Coronary artery (tissue), 2 donors: ENCODE data around the gene THADA.
"Not testable (repeated sequence)": the region's sequence is repeated elsewhere in the genome, so short reads cannot be mapped to it uniquely, and the experiment has no call there.

Source experiments
- DNase-seq: peaks from one replicate; pipeline ENCODE4 v3.0.0-alpha.2; 2017; ENCODE audit warnings: low spot score
- H3K27ac ChIP-seq, 2 donors: fragments of 200-600 bp; sonication (generic); one replicate each; pipeline ENCODE4 v1.5.1; 2016 to 2019
- H3K4me3 ChIP-seq: fragments of 200-600 bp; sonication (generic); 2 replicates; pipeline ENCODE4 v1.5.1; 2016; ENCODE audit warnings: mild to moderate bottlenecking, moderate library complexity
- TF ChIP-seq, protein P1 (sequence below): fragments of 200-600 bp; sonication (generic); IDR thresholded peaks from one replicate; pipeline ENCODE4 v1.5.1; 2019; ENCODE audit warnings: antibody characterized with exemption

The THADA gene

DNA sequence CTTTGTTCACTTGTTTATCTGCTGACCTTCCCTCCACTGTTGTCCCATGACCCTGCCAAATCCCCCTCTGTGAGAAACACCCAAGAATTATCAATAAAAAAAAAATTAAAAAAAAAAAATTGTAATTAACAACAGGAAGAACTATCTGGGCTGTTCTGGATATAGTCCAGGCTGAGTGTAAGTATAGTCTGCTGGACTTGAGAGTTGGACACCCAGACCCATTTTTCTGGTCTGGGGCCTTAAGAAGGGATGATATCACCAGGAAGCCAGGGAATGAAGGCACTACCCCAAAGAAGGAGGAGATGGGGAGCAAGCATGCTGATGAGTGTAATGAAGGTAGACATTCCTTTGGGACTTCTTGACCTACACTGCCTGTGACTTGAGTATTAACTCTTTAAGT is 297.3 kb downstream of the THADA start:
- Histone ChIP-seq H3K4me3 (no peak overlapping the region), H3K27ac (no peak overlapping the region)
- no peak for DNase-seq
- TF ChIP-seq, protein P1, sequence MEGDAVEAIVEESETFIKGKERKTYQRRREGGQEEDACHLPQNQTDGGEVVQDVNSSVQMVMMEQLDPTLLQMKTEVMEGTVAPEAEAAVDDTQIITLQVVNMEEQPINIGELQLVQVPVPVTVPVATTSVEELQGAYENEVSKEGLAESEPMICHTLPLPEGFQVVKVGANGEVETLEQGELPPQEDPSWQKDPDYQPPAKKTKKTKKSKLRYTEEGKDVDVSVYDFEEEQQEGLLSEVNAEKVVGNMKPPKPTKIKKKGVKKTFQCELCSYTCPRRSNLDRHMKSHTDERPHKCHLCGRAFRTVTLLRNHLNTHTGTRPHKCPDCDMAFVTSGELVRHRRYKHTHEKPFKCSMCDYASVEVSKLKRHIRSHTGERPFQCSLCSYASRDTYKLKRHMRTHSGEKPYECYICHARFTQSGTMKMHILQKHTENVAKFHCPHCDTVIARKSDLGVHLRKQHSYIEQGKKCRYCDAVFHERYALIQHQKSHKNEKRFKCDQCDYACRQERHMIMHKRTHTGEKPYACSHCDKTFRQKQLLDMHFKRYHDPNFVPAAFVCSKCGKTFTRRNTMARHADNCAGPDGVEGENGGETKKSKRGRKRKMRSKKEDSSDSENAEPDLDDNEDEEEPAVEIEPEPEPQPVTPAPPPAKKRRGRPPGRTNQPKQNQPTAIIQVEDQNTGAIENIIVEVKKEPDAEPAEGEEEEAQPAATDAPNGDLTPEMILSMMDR: no peak

DNA sequence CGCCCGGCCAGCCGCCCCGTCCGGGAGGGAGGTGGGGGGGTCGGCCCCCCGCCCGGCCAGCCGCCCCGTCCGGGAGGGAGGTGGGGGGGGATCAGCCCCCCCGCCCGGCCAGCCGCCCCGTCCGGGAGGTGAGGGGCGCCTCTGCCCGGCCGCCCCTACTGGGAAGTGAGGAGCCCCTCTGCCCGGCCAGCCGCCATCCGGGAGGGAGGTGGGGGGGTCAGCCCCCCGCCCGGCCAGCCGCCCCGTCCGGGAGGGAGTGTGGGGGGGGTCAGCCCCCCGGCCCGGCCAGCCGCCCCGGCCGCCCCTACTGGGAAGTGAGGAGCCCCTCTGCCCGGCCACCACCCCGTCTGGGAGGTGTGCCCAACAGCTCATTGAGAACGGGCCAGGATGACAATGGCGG is 298.1 kb downstream of the THADA start:
- not testable (repeated sequence) for DNase-seq, H3K4me3 ChIP-seq, H3K27ac ChIP-seq

DNA sequence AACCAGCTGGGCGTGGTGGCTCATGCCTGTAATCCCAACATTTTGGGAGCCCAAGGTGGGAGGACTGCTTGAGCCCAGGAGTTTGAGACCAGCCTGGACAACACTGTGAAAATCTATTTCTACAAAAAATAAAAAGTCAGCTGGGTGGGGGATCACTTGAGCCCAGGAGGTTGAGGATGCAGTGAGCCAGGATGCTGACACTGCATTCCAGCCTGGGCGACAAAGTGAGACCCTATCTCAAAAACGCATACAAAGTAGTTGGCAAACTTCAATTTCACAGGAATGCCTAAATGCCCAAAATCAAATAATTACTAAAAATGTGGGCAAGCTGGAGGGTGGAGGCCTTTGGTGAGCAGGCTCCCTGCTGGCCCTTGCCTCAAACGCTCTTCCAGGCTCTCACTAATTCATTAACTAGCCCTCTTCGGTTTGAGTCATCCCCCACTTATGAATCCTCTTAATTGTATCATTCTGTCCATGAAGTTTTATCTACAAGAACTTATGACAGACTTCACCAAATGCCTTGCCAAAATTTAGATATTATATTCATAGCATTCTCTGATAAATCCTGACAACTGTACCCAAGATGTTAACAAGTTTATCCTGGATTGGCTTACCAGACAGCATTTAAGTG is 300.8 kb downstream of the THADA start:
- Histone ChIP-seq H3K4me3 (no peak overlapping the region), H3K27ac (peak overlapping the region; percentile 35 to 82)
- TF ChIP-seq, protein P1: no peak
- peak; percentile 68 for DNase-seq

DNA sequence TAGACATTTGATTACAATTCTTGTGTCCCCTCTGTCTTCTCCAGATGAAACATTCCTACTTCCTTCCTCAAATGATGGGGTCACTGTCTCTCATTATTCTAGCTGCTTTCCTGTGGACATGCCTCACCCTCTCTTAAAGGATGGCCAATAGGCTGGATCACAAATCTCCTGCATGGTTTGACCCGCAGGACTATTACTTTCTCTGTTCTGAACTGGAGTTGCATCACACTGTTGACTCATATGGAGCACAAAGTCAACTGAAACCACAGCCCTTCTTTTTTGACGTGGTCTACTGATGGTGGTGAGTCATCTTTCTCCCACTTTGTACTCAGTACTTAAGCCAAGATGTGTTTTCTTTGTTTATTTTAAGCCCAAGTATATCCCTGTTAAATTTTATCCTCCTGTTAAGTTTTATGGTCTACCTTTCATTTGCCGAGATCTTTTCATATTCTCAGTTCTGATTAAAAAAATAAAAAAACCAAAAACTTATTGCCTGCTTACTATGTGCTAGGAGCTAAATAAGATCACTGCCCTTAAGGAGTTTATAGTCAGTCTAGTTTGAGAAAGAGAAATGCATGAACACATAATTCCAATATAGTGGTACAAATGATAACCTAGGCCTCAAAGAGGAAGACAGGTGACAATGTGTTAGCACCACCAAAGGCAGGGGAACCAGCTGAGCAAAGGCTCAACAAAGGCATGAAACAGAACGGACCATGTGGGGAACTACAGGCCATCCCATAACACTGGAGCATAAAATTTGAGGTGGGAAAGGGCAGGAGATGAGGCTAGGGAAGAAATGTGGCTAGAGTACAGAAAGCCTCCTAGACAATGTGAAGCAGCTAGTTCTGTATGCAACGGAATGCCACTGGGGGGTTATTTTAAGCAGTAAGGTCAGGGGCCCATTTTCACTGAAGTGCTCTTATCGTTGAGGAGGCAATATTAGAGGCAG is 301.8 kb downstream of the THADA start:
- peak; percentile 73 for DNase-seq
- Histone ChIP-seq H3K4me3 (no peak overlapping the region), H3K27ac (peak overlapping the region; percentile 81 to 82)
- TF ChIP-seq, protein P1: no peak

DNA sequence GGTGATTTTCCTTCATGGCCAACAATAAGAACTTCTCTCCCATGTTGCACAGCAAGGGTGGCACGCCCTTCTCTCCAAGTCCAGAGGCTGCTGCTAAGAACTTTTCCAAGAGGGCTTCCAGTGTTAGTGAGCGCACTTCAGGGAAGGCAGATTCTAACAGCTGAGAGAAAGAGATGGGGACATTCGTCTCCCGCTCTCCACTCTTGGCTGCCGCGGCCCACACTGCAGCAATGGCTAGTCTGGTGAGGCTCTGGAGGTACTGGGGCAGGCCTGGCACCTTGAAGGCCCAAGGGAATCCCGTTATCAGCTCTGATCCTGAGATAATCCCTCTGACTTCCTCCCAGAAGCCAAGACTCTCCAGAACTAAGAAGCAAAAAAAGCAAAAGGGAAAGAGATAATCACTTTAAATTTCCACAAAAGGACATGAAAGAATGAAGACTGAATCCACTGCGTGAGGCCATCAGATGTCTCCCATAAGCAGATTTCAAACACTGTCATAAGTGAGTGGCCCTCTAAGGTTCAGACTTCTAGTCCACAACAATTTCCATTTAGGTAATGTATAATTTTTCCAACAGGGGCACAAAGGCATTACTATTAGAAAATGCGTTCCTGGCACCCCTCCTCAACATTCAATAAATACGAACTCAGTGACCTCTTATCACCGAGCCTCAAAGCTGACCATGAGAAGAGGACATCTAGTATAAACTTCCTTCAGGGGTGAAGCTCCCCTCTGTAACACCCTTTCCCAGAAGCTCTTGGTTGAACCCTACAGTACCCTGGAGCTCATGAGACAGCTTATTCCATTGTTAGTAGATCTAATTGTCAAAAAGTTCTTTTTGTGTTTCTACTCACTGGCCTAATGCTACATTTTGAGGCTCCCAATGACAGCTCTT is 302.7 kb downstream of the THADA start:
- peak overlapping the region; percentile 78 to 82 for H3K27ac ChIP-seq
- no peak overlapping the region for H3K4me3 ChIP-seq
- peak; percentile 61 for DNase-seq
- TF ChIP-seq, protein P1: no peak

DNA sequence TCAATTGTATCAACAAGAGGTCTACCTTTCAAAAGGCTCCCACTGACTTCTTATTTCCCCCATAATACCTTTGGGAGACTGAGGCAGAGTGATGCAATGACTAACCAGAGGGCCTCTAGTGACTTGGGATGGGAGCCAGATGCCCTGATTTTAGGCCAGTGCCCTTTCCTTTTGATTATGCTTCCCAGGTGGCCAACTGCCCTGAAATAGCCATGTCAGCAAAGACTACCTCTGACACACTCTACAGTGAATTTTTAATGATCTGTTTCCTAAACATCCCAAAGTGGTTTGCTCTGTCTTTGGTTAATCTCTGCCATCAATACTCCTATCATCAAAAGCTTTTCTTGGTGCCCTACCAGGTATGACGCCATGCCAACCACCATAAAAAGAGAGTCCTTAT is 303.5 kb downstream of the THADA start:
- no peak for DNase-seq
- no peak overlapping the region for H3K4me3 ChIP-seq
- peak overlapping the region in 1 of 2 donors; percentile 78 for H3K27ac ChIP-seq
- TF ChIP-seq, protein P1: no peak

DNA sequence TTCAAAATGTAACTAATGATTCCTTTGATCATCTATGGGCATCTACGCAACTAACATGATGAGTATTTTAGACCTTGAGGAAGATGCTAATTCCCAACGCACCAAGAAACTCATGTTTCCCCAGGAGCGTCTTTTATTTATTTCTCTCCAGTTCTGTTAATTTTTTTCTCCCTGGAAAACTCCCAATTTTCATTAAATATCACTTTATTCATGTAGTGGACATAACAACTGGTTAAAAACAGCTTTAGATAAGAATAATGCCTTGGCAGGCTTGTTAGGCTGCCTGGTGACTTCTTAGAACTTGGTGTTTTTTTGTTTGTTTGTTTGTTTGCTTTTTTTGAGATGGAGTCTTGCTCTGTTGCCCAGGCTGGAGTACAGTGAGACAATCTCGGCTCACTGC is 306.5 kb downstream of the THADA start:
- Histone ChIP-seq H3K4me3 (no peak overlapping the region), H3K27ac (no peak overlapping the region)
- TF ChIP-seq, protein P1: no peak
- DNase-seq: no peak
